Limb (tissue), 2 donors: Measurements from ENCODE around the gene NPPA.
"Not testable (repeated sequence)": the region's sequence is repeated elsewhere in the genome, so short reads cannot be mapped to it uniquely, and the experiment has no call there.

Source experiments
- DNase-seq, 2 donors: peaks; one replicate each; pipeline ENCODE4 v3.0.0-alpha.2; 2016; ENCODE audit errors: extremely low spot score in 2 of 2

The NPPA gene

GRCh38 chr1:11807133-11807532 lies 40.5 kb downstream of the NPPA start:
- DNase-seq, result no peak

GRCh38 chr1:11806307-11806936 lies 41.2 kb downstream of the NPPA start:
- DNase-seq, result no peak

GRCh38 chr1:11805422-11806306 lies 41.9 kb downstream of the NPPA start, which contains the start of the genes CLCN6 and MTHFR:
Gene CLCN6 (plus strand): TSS chr1:11806191. CDS start chr1:11806263, 72 bp downstream.
Gene MTHFR (minus strand): TSS chr1:11805964. CDS start chr1:11803116, 2,848 bp downstream.
- DNase-seq, result peak; percentile 99

- DNase-seq, result peak; percentile 42 to 58
Measured at GRCh38 chr1:11804666-11805421, 42.7 kb downstream of the NPPA start.

GRCh38 chr1:11803924-11804665 lies 43.5 kb downstream of the NPPA start:
- DNase-seq, result not testable (repeated sequence)

GRCh38 chr1:11802973-11803885 lies 44.4 kb downstream of the NPPA start:
- DNase-seq, result peak; percentile 88 to 93

- no peak for DNase-seq
Measured at GRCh38 chr1:11802616-11802972, 45.0 kb downstream of the NPPA start.

GRCh38 chr1:11800756-11801433 lies 46.7 kb downstream of the NPPA start:
- no peak for DNase-seq

- DNase-seq, result no peak
Measured at GRCh38 chr1:11800391-11800755, 47.2 kb downstream of the NPPA start.

- DNase-seq, result no peak
Measured at GRCh38 chr1:11799896-11800295, 47.7 kb downstream of the NPPA start.

GRCh38 chr1:11799099-11799498 lies 48.5 kb downstream of the NPPA start:
- DNase-seq, result no peak

GRCh38 chr1:11797525-11798216 lies 49.9 kb downstream of the NPPA start:
- no peak for DNase-seq

- DNase-seq, result no peak
Measured at GRCh38 chr1:11796036-11796828, 51.4 kb downstream of the NPPA start.
